A549 (cell line): ENCODE data around the gene PROC. TPM values are rescaled to one million over a fixed set of nuclear protein-coding genes. Genes with fewer than 3 reads are reported as not detected.
"Not testable (repeated sequence)": the region's sequence is repeated elsewhere in the genome, so short reads cannot be mapped to it uniquely, and the experiment has no call there.

Experiments
- ATAC-seq, 2 experiments: fragments of 200-7000 bp in 1 of 2; fragments of >200 bp in 1 of 2; cut with Nextera tagmentation in 1 of 2; cut with Tn5 transposase in 1 of 2; 3 replicates each; pipeline versions ENCODE4 v1.8.0 to v1.9.1; 2018 to 2020; ENCODE audit warnings: mild to moderate bottlenecking in 1 of 2, moderate library complexity in 1 of 2
- CTCF ChIA-PET: fragments of 300-600 bp; sonication (Branson Sonifier 250); formaldehyde crosslinking; extraction: SDS; loops from one replicate; lab custom pipeline; 2021; ENCODE audit warnings: antibody characterized with exemption, inconsistent platforms; lab: Yijun Ruan, JAX
- POLR2A ChIA-PET: fragments of 350-600 bp; formaldehyde crosslinking; extraction: SDS; loops from one replicate; lab custom pipeline; 2021; ENCODE audit warnings: antibody characterized with exemption, inconsistent platforms; lab: Yijun Ruan, JAX
- DNase-seq, 2 experiments: peaks; one replicate each; pipeline versions ENCODE4 v3.0.0 to v3.0.0-alpha.2; 2011 to 2016; ENCODE audit warnings: low read depth in 1 of 2, low spot score in 1 of 2
- FAIRE-seq: peaks from 2 replicates; lab custom pipeline; 2011; peaks lifted over from hg19 to GRCh38; lab: Jason Lieb, UNC
- H3K27ac ChIP-seq, 2 experiments: fragments of >200 bp; sonication (Bioruptor Twin); formaldehyde crosslinking; 3 replicates each; pipeline ENCODE4 v1.5.1; 2016 to 2017
- H3K4me1 ChIP-seq: fragments of >200 bp; sonication (Bioruptor Twin); formaldehyde crosslinking; 3 replicates; pipeline ENCODE4 v1.6.1; 2016
- H3K4me2 ChIP-seq: fragments of >200 bp; sonication (Bioruptor Twin); formaldehyde crosslinking; 3 replicates; pipeline ENCODE4 v1.6.1; 2016
- H3K4me3 ChIP-seq: fragments of >200 bp; sonication (Bioruptor Twin); formaldehyde crosslinking; 3 replicates; pipeline ENCODE4 v1.5.1; 2016
- H3K9me3 ChIP-seq: fragments of >200 bp; sonication (Bioruptor Twin); formaldehyde crosslinking; 3 replicates; pipeline ENCODE4 v1.6.1; 2016
- BHLHE40 ChIP-seq: IDR thresholded peaks from 2 replicates; pipeline ENCODE4 v1.6.1; 2012; ENCODE audit warnings: low read depth, low read length, inconsistent platforms
- CEBPB ChIP-seq, 2 experiments: fragments of >200 bp in 1 of 2; sonication (Bioruptor Twin) in 1 of 2; formaldehyde crosslinking in 1 of 2; IDR thresholded peaks; 2 replicates each; pipeline ENCODE4 v1.6.1; 2012 to 2016
- EHF ChIP-seq: fragments of 250-450 bp; sonication (Bioruptor Pico); IDR thresholded peaks from 2 replicates; pipeline ENCODE4 v1.5.0; 2020; ENCODE audit warnings: mild to moderate bottlenecking
- ESRRA ChIP-seq: fragments of 150-350 bp; IDR thresholded peaks from 2 replicates; pipeline ENCODE4 v1.6.1; 2014; ENCODE audit warnings: mild to moderate bottlenecking, low read length, borderline replicate concordance
- GATA3 ChIP-seq: IDR thresholded peaks from 2 replicates; pipeline ENCODE4 v1.6.1; 2012; ENCODE audit warnings: borderline replicate concordance
- HOXA7 ChIP-seq: fragments of 250-450 bp; sonication (Bioruptor Pico); IDR thresholded peaks from 2 replicates; pipeline ENCODE4 v1.5.0; 2020; ENCODE audit warnings: mild to moderate bottlenecking, moderate library complexity
- HOXB13 ChIP-seq: fragments of 250-450 bp; sonication (Bioruptor Pico); IDR thresholded peaks from 2 replicates; pipeline ENCODE4 v1.5.0; 2020; ENCODE audit warnings: low read depth, mild to moderate bottlenecking, moderate library complexity
- HOXB5 ChIP-seq: fragments of 250-450 bp; sonication (Bioruptor Pico); IDR thresholded peaks from 2 replicates; pipeline ENCODE4 v1.5.0; 2020; ENCODE audit warnings: mild to moderate bottlenecking, moderate library complexity
- KDM1A ChIP-seq: fragments of 200-600 bp; sonication (generic); IDR thresholded peaks from 2 replicates; pipeline ENCODE4 v1.6.1; 2016; ENCODE audit warnings: low read depth, mild to moderate bottlenecking
- KDM5A ChIP-seq: fragments of 200-600 bp; sonication (generic); IDR thresholded peaks from 2 replicates; pipeline ENCODE4 v1.6.1; 2016; ENCODE audit warnings: antibody characterized with exemption, mild to moderate bottlenecking
- MAFK ChIP-seq: fragments of 450-650 bp; IDR thresholded peaks from 2 replicates; pipeline ENCODE4 v1.6.1; 2014; ENCODE audit not compliant: partially characterized antibody
- PHF8 ChIP-seq: fragments of 200-600 bp; sonication (generic); IDR thresholded peaks from 2 replicates; pipeline ENCODE4 v1.6.1; 2016; ENCODE audit warnings: low read depth, mild to moderate bottlenecking, antibody characterized with exemption, moderate library complexity, borderline replicate concordance
- POLR2A ChIP-seq: IDR thresholded peaks from 2 replicates; pipeline ENCODE4 v1.6.1; 2012; ENCODE audit warnings: mild to moderate bottlenecking, low read length
- RARB ChIP-seq: fragments of 250-450 bp; sonication (Bioruptor Pico); IDR thresholded peaks from 2 replicates; pipeline ENCODE4 v1.8.0; 2021; ENCODE audit warnings: mild to moderate bottlenecking, moderate library complexity
- RFX5 ChIP-seq: fragments of 450-650 bp; IDR thresholded peaks from 2 replicates; pipeline ENCODE4 v1.7.1; 2014; ENCODE audit warnings: antibody characterized with exemption, mild to moderate bottlenecking, moderate library complexity
- TP53 ChIP-seq: fragments of 250-450 bp; sonication (Bioruptor Pico); IDR thresholded peaks from 2 replicates; pipeline ENCODE4 v1.5.0; 2021; ENCODE audit warnings: mild to moderate bottlenecking, moderate library complexity
- ZNF302 ChIP-seq: fragments of 250-450 bp; sonication (Bioruptor Pico); IDR thresholded peaks from 2 replicates; pipeline ENCODE4 v1.9.0; 2021; ENCODE audit warnings: inconsistent platforms, mild to moderate bottlenecking, moderate library complexity
- WGBS: methylation state at CpG from one replicate; pipeline ENCODE4 v1.1.6; 2017; ENCODE audit errors: missing lambda C conversion rate; 5-methylcytosine and 5-hydroxymethylcytosine counted together
- polyA plus RNA-seq, 4 experiments: library from polyadenylated mRNA; depleted of rRNA in 3 of 4; stranded (reverse); fragments of >200 nt; fragmentation: RNase III in 1 of 4; extraction: RNeasy Plus Mini Kit Qiagen cat#74134 plus additional on column Dnase treatment in 1 of 4; gene quantifications; 2 replicates in 3 of 4; 3 replicates in 1 of 4; pipeline ENCODE4 v1.2.3, GENCODE V29; 2011 to 2017
- TF ChIP-seq, protein P1 (sequence below): IDR thresholded peaks from 2 replicates; pipeline ENCODE4 v1.6.1; 2012
- TF ChIP-seq, protein P2 (sequence below): fragments of >200 bp; sonication (Bioruptor Twin); formaldehyde crosslinking; IDR thresholded peaks from 3 replicates; pipeline ENCODE4 v1.5.1; 2016
- TF ChIP-seq, protein P3 (sequence below): fragments of 450-650 bp; IDR thresholded peaks from 2 replicates; pipeline ENCODE4 v1.6.1; 2014; ENCODE audit warnings: antibody characterized with exemption

The PROC gene
- polyA plus RNA-seq, 2 of the 4 experiments (the other 2 are of a cell fraction) = 2.0 to 7.9 TPM

DNA sequence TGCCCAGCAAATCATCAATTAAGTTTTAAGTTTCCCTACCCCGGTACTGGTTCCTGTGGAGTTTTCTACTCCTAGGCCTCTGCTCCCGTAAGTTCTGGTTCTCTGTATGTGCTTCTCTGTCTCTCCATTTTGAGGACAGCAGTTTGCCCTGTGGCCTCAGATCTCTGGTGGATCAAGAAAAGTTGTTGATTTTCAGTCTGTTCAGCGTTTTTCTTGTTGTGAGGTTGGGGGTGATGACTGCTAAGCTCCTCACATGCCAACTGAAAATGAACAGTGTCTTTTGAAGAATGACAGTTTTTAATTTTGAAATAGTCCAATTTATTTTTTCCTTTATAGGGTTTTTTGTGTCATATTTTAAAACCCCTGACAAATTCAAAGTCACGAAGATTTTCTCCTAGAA lies 31.7 kb downstream of the PROC start:
- WGBS = 78% methylated on average over 4 of the region's 4 CpGs

DNA sequence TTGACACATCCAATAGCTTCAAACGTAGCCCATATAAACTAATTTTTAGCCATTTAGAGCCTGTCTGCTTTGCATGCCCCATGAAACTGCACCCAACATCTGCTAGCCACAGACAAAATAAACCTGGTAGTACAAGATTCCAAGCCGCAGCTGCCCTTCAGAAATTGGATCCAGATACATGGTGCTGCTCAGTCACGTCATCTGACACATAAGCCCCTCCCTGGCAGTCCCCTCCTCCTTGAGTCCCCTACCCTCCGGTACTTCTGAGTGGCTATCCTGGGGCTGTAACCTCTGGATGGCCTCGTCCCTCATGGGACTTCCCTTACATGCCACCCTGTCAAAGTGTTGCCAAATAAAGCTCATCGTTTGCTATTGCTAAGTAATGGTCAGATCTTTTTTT lies 33.8 kb downstream of the PROC start:
- H3K9me3 ChIP-seq = no peaks in the 10 kb centered on the region
- TF ChIP-seq MAFK (no peak), HOXB5 (no peak), TP53 (CRISPR knock-in tag) (no peak), PHF8 (no peak), RFX5 (no peak), ZNF302 (CRISPR knock-in tag) (no peak)
- no peak overlapping the region for H3K4me2 ChIP-seq
- ATAC-seq (no peak), FAIRE-seq (no peak), DNase-seq (no peak)
- 90% methylated on average over 6 of the region's 6 CpGs for WGBS
- POLR2A ChIA-PET = no interaction called here
- H3K4me3 ChIP-seq = no peak overlapping the region
- peaks cover 23% of the 10 kb centered on the region for H3K4me1 ChIP-seq
- H3K27ac ChIP-seq = no peak overlapping the region
- CTCF ChIA-PET = interaction anchor here (1.1 to 2.9 kb wide), 3 partner anchors 23 to 127 kb away, joined by 4 to 8 read pairs (median 4); no protein-coding TSS in a partner anchor

More for the DNA sequence above, 31.7 kb downstream of the PROC start:
- ATAC-seq = no peak
- Histone ChIP-seq H3K4me3 (no peak overlapping the region), H3K27ac (no peak overlapping the region), H3K4me1 (peaks cover 13% of the 10 kb centered on the region), H3K4me2 (no peak overlapping the region), H3K9me3 (peaks cover 2% of the 10 kb centered on the region)
- ChIA-PET POLR2A (no interaction called here), CTCF (interaction anchor here (1.2 to 2.9 kb wide), 2 partner anchors 14 to 125 kb away, joined by 4 to 8 read pairs; no protein-coding TSS in a partner anchor)
- no peak for TF ChIP-seq RFX5
- TF ChIP-seq CEBPB (IDR thresholded peaks at IDR 0.05) = no peak
- no peak for TF ChIP-seq BHLHE40
- no peak for TF ChIP-seq HOXA7 (CRISPR knock-in tag)
- no peak for TF ChIP-seq HOXB13 (CRISPR knock-in tag)
- TF ChIP-seq GATA3 = no peak
- TF ChIP-seq RARB (CRISPR knock-in tag) = no peak
- no peak for TF ChIP-seq KDM1A
- no peak for TF ChIP-seq EHF (CRISPR knock-in tag)
- TF ChIP-seq ESRRA = no peak
- no peak for TF ChIP-seq POLR2A
- no peak for TF ChIP-seq KDM5A
- TF ChIP-seq, protein P1, sequence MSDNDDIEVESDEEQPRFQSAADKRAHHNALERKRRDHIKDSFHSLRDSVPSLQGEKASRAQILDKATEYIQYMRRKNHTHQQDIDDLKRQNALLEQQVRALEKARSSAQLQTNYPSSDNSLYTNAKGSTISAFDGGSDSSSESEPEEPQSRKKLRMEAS = no peak
- TF ChIP-seq, protein P2, sequence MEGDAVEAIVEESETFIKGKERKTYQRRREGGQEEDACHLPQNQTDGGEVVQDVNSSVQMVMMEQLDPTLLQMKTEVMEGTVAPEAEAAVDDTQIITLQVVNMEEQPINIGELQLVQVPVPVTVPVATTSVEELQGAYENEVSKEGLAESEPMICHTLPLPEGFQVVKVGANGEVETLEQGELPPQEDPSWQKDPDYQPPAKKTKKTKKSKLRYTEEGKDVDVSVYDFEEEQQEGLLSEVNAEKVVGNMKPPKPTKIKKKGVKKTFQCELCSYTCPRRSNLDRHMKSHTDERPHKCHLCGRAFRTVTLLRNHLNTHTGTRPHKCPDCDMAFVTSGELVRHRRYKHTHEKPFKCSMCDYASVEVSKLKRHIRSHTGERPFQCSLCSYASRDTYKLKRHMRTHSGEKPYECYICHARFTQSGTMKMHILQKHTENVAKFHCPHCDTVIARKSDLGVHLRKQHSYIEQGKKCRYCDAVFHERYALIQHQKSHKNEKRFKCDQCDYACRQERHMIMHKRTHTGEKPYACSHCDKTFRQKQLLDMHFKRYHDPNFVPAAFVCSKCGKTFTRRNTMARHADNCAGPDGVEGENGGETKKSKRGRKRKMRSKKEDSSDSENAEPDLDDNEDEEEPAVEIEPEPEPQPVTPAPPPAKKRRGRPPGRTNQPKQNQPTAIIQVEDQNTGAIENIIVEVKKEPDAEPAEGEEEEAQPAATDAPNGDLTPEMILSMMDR = no peak
- TF ChIP-seq, protein P3, sequence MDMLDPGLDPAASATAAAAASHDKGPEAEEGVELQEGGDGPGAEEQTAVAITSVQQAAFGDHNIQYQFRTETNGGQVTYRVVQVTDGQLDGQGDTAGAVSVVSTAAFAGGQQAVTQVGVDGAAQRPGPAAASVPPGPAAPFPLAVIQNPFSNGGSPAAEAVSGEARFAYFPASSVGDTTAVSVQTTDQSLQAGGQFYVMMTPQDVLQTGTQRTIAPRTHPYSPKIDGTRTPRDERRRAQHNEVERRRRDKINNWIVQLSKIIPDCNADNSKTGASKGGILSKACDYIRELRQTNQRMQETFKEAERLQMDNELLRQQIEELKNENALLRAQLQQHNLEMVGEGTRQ = no peak
- DNase-seq = no peak
- FAIRE-seq = no peak

DNA sequence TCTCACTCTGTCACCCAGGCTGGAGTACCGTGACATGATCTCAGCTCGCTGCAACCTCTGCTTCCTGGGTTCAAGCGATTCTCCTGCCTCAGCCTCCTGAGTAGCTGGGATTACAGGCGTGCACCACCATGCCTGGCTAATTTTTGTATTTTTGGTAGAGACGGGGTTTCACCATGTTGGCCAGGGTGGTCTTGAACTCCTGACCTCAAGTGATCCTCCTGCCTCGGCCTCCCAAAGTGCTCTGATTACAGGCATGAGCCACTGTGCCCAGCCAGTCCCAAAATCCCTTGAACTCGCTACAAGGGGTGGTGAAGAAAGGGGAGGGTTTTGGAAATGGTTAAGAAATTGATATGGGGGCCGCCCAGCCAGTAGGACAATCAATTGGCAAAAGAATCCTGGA lies 34.2 kb downstream of the PROC start:
- H3K4me2 ChIP-seq, ATAC-seq, DNase-seq, H3K4me3 ChIP-seq, FAIRE-seq, POLR2A ChIA-PET, H3K27ac ChIP-seq, H3K9me3 ChIP-seq: not testable (repeated sequence)
- peaks cover 23% of the 10 kb centered on the region for H3K4me1 ChIP-seq
- 89% methylated on average over 7 of the region's 8 CpGs for WGBS
- CTCF ChIA-PET = interaction anchor here (1.0 to 2.9 kb wide), 4 partner anchors 9 to 128 kb away, joined by 3 to 8 read pairs (median 4); no protein-coding TSS in a partner anchor
